Measurements from ENCODE around the gene HP1BP3.
"Not testable (repeated sequence)": the region's sequence is repeated elsewhere in the genome, so short reads cannot be mapped to it uniquely, and the experiment has no call there.

HP1BP3 gene, protein sequence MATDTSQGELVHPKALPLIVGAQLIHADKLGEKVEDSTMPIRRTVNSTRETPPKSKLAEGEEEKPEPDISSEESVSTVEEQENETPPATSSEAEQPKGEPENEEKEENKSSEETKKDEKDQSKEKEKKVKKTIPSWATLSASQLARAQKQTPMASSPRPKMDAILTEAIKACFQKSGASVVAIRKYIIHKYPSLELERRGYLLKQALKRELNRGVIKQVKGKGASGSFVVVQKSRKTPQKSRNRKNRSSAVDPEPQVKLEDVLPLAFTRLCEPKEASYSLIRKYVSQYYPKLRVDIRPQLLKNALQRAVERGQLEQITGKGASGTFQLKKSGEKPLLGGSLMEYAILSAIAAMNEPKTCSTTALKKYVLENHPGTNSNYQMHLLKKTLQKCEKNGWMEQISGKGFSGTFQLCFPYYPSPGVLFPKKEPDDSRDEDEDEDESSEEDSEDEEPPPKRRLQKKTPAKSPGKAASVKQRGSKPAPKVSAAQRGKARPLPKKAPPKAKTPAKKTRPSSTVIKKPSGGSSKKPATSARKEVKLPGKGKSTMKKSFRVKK

DNA sequence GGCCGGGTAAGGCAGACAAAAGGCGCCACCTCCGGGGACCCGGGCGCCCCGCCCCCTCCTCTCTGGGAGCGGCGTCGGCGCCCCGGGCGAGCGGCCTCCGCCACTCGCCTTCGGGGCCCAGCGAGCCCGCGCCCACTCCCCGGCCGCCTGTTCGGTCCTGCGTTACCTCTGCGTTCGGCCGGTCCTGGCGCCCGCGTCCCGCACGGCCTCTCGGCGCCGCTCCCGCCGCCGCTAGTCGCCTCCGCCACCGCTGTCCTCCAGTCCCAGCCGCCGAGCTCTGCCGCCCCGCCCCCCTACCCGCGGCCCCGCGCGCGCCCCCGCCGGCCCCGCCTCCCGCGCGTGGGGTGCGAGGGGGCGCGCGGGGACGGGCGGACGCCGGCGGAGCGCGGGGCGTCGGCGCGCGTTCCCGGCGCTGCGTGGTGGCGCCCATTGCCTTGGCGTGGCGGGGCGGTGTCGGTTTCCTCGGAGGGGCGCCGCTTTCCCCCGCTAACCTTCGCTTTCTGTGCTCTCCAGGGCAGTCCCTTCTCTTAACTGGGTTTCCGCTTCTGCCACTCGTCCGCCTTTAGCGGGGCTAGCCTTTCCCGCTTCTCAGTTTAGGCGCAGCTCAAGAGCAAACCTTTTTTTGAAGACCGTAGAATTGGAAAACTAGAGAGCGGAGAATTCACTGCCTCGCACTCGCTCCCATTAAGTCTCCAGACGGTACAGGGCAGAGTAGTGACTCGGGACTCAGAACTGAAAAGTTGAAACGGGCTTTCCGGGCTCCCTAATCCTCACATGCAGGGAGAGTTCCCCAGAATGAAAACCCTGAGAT is at the start of gene HP1BP3:
TSS of gene HP1BP3 (minus strand) at position 279 of the 811 bp plus-strand sequence. CDS start 6,867 bp downstream, outside the sequence.
- peak; percentile 93 for DNase-seq (ENCODE audit: low spot score)

DNA sequence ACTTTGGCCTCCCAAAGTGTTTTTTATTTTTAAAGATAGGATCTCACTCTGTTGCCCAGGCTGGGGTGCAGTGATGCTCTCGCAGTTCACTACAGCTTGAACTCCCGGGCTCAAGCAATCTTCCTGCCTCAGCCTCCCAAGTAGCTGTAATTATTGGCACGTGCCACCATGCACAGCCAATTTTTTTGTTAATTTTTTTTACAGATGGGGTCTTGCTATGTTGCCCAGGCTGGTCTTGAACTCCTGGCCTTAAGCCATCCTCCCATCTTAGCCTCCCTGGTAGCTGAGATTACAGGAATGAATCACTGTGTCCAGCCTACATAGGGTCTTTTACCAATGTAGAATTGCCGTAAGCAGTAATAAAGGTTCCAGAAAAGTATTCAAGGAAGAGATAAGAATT is 49.1 kb upstream of the HP1BP3 start:
- DNase-seq (ENCODE audit: low spot score): no peak

DNA sequence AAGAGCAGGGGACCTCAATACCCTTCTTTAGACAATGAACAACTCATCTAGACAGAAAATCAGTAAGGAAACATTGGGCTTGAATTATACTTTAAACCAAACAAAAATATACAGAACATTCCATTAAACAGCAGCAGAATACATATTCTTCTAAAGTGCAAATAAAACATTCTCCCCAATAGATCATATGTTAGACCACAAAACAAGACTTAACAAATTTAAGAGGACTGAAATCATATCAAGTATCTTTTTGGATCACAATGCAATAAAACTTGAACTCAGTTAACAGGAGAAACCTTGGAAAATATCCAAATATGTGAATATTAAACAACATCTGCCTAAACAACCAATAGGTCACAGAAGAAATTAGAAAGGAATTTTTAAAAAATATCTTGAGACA is 47.7 kb upstream of the HP1BP3 start:
- no peak for DNase-seq (ENCODE audit: low spot score)

DNA sequence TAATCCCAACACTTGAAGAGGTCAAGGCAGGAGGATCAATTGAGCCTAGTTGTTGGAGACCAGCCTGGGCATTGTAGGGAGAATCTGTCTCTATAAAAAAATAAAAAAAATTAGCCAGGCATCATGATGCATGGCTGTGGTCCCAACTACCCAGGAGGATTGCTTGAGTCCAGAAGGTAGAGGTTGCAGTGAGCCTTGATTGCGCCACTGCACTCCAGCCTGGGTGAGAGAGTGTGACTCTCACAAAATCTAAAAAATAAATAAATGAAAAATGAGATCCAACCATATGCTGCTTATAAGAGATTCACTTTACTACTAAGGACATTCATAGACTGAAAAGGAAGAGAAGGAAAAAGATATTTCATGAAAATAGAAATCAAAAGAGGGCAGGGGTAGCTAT is 47.1 kb upstream of the HP1BP3 start:
- no peak for DNase-seq (ENCODE audit: low spot score)

DNA sequence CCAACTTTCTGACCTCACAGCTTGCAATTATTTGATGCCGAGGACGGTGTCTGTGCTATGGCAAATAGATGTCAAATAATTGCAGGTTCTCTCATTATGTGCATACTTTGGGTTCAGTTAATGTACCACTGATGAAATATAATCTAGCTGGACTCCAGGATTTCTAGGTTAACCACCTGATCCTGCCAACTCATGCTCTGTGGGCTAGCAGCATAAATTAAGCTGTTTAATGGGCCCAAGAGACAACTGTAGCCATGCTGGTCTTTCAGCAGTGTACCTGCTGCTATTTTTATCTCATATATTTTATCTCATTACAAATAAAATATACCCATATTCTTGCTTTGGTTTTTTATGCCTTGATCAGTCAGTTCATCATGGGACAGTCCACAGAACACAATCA is 43.3 kb upstream of the HP1BP3 start:
- DNase-seq (ENCODE audit: low spot score): no peak

DNA sequence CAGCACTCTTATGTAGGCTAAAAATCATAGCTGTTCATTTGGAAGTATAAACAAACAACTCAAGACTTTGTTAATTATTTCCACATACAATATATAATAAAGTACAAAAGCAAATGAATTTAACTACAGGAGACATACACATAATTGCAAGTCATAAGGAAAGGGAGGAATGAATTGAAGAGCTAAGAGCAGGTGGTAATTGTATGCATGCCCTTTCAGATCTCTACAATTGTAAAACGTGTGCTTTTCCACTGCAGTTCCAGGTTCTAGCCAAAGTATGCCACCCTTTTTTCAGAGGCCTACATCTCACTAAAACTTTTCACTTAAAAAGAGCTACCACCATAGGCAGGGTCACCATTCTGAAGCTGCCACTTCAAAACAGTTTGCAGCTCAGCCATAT is 42.8 kb upstream of the HP1BP3 start:
- DNase-seq (ENCODE audit: low spot score): no peak

DNA sequence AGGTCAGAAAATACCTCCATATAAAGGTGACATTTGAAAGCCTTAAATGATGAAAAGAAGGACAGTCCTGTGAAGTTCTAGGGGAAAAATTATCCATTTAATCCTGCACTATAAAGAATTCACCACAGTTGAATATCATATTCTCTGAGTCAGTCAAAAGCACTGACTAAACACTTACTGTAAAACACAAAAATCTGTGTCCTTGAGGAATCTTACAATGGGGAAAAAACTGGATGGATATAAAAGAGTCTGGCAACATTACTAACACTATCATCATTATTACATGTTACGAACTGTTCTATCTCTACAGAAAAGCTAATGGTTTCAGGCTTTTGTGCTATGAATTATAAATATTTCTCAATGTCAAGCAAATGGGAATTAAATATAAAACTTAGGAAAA is 42.4 kb upstream of the HP1BP3 start:
- no peak for DNase-seq (ENCODE audit: low spot score)

DNA sequence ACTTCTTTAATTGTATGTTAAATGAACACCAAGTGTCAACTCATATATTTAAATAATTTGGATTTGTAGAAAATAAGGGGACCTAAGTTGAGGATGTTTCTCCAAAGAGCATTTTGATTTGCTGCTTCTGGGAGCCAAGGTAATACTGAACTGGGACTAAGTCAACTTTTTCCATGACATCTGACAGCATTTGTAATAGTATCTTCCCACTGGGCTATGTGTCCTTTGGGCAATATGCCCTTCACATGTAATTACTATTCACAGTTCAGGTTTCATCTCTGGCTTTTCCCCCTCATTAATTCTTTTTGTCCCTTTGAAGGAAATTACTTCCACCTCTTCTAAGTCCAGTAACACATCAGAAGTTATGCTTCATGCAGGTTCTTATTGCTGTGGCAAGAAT is 36.7 kb upstream of the HP1BP3 start:
- DNase-seq (ENCODE audit: low spot score): no peak

DNA sequence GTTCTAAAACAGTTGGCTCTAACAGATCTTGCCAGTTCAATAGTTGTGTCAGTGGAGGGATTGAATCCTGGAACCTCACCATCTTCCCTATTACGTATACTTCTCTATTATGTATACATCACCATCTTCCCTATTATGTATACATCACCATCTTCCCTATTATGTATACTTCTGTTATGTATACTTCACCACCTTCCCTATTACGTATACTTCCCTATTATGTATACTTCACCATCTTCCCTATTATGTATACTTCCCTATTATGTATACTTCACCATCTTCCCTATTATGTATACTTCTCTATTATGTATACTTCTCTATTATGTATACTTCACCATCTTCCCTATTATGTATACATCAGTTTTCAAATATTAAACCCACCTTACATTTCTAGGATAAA is 34.4 kb upstream of the HP1BP3 start:
- no peak for DNase-seq (ENCODE audit: low spot score)

DNA sequence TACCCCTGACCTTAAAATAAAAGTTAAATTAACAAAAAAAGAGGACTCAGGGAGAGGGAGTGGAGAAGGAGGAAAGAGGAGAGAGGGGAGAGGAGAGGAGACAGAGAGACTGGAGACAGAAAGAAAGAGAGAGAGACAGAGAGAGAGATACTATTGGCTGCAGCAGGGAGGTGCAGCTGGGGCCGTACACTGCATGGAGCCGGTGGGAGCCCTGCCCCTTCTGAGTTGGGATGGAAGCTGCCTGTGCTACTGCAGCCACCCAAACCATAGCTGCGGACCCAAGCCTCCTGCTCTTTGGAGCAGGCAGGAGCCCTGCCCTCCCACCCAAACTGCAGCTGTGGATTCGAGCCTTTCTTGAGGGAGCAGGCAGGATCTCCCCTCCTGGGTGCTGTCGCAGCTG is 32.7 kb upstream of the HP1BP3 start:
- DNase-seq (ENCODE audit: low spot score): no peak

DNA sequence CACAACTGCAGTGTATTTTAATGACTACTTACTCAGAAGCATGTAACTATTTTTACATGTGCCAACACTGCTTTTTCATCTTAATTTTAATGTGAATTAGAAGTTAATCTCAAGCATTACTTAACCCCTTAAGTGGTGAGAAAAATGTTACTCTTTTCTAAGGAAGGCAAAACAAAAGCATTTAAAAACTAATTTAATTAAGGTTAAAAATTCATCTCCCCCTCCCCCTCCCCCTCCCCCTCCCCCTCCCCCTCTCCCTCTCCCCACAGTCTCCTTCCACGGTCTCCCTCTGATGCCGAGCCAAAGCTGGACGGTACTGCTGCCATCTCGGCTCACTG is 27.4 kb upstream of the HP1BP3 start:
- DNase-seq (ENCODE audit: low spot score): no peak

DNA sequence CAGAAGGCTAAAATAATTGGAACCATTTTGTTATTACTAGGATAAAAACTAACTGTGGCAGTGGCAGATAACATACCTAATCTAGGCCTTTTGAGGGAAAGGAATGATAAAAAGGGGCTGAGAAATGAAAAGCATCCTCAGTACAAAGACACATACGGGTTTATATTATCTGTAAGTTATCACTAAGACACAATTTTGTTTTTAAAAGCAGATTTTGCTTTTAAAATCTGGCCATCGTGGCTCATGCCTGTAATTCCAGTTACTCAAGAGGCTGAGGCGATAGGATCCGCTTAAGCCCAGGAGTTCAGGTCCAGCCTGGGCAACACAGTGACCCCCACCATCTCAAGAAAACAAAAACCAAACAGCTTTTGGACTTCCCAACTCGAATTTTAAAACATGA is 24.8 kb upstream of the HP1BP3 start:
- no peak for DNase-seq (ENCODE audit: low spot score)

DNA sequence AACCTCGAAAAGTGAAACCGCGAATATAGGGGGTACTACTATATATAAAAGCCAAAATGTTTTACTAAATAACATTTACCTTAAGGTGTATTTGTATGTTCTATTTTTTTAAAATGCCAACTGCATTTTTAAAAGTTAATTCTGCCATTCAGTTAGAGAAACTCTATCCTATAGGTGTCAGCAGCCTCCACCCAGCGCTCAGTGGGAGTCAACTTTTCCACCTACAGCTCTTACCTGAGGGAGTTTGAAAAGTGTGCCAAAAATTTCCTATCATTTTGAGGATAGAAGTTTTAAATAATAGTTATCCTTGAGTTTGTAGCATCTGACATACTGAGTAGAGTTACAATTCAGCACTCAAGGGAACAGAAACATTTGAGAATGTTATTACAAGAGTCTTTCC is 6.1 kb upstream of the HP1BP3 start:
- no peak for DNase-seq (ENCODE audit: low spot score)

DNA sequence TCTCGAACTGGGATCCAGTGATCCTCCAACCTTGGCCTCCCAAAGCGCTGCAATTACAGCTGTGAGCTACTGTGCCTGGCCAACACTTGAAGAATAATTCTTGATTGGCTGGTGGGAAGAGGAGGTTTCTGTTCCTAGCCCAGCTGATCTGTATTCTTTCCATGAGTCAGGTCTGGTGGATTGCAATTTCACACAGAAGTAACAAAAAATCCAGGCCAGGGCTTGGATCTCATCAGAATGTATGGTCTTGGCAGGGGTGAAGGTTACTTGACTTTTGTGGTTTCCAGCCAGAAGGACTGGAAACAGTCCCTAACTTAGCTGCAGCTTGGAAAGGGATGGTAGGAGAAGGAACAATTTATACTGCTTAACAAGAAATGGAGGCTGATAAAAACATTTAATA is 5.1 kb upstream of the HP1BP3 start:
- no peak for DNase-seq (ENCODE audit: low spot score)

DNA sequence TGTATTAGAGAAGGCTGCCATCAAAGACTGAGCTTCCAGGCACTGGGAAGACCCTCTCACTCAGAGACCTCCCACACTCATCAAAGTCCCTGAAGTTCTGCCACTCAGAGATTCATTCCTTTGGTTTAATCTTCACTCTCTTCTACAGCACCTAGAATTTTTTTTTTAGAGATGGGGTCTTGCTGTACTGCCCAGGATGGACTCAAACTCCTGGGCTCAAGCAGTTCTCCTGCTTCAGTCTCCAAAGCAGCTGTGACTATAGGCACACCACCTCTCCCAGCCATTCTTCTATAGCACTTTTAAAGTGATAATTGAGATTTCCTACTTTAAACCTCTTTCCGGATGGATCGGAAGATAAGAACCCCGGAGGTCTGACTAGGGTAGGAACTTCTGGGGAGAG is 3.7 kb upstream of the HP1BP3 start:
- no peak for DNase-seq (ENCODE audit: low spot score)

DNA sequence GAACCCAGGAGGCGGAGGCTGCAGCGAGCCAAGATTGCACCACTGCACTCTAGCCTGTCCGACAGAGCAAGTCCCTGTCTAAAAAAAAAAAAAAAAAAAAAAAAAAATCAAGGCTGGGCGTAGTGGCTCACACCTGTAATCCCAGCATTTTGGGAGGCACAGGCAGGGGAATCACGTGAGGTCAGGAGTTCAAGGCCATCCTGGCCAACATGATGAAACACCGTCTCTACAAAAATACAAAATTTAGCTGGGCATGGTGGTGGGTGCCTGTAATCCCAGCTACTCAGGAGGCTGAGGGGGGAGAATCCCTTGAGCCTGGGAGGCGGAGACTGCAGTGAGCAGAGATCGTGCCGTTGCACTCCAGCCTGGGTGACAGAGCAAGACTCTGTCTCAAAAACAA is 2.5 kb upstream of the HP1BP3 start:
- DNase-seq (ENCODE audit: low spot score): not testable (repeated sequence)

DNA sequence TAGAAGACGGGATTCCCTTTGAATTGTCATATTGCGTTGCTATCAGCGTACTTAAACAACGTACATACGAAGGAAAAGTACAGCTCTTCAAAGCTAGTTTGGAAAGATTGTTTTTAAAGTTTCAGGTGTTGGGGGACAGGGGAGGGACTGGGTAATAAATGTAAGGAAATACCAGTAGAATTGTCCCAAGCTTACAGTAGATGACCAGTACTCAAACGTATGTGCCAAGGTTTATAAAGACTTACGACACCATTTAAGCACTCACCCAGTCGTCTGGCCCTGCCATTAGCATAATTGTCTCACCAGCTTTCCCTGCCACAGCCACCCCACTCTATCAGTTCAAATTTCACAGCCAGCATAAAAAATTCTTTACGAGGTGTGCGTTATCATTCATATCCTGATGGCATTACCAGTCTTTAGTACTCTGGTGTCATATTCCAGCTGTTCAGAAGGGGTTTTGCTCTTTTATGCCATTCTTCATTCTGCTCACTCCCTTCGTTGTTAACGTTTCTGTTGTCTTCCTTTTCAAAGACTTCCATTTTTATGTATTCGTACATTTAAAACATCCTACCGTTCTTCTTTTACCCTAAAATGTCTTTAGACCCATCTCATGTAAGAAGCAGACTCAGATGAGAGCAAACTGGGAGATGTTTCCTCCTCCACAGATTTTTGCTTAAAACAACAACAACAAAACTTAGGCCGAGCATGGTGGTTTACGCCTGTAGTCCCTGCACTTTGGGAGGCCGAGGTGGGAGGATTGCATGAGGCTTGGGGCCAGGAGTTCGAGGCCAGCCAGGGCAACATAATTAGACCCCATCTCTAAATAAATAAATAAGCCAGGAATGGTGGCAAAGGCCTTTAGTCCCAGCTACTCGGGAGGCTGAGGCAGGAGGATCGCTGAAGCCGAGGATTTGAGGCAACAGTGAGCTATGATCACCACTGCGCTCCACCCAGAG is 1.0 kb upstream of the HP1BP3 start:
- DNase-seq (ENCODE audit: low spot score): peak; percentile 45

DNA sequence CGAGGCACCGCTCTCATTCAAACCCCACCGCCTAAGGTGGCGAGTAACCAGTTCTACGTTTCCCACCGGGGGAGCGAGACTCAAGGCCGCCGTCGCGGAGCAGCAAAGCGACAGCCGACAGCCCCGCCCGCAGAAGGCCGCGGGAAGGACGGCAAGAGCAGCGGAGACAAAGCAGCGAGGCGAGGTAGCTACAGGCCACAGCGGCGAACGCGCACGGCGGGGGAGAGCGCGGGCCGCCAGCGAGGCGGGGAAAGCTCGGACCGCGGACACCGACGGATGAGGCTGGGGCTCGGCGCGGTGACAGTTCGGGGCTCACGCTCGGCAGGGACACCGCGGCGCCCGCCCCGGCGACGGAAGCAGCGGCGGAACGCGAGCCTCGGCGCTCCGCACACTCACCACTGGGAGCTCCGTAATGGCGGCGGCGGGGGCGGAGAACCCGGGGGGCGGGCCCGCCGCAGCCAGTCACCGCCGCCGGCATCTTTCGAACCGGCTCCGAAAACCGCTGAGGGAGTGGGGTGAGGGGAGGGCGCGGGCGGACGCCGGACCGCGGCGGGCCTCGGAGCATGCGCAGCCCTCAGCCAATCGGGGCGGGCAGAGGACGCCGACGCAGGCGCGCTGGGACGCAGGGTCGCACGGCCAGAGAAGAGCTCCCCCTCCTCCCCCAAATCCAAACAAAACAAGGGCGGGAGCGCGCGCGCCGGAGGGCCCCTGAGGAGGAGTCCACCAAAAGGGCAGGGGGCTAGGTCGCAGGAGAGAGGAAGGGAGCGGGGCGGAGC is 666 bp downstream of the HP1BP3 start:
- DNase-seq (ENCODE audit: low spot score): peak; percentile 96

DNA sequence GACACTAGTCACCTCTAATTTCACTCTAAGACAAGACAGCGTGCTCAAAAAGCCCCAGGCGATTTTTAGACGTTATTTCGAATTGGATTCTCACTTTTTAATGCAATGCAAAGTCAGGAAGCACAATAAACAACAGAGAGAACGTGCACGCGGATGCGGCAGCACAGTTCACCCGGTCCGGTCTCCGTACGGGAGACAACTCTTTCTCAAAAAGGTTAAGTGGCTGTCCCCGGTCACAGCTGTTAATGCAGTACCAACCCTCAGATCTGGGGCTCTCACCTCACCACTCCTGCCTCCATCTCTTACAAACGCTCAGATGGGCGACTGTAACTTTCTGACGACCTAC is 1.2 kb downstream of the HP1BP3 start:
- DNase-seq (ENCODE audit: low spot score): peak; percentile 32

DNA sequence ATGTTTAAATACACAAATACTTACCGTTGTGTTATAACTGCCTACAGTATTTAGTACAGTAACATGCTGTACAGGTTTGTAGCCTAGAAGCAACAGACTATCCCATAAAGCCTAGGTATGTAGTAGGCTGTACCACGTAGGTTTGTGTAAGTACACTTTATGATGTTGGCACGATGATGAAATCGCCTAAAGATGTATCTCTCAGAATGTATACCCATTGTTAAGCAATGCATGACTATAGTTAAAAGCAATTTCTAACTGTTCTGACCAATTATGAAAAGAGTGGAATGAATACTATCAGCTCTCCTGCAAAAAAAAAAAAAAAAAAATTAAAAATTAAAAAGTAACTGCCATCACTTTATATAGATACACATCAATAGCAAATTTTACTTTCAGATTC is 11.4 kb downstream of the HP1BP3 start:
- DNase-seq (ENCODE audit: low spot score): no peak

DNA sequence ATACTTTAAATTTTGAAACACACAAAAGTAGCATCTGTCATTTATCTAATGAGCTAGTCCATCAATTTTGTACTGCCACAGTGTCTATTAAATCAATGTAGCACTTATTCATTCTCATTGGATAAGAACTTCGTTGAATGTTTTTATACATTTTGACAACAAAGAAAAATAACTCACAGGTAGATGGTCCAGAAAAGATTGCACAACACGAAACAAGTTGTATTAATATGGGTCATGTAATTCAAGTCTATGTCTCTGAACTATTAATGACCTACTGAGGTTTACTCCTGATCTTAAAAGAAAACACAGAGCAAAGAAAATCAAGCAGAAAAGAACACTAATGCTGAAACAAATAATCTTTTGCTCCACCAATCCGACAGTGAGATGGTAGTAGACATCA is 15.3 kb downstream of the HP1BP3 start:
- no peak for DNase-seq (ENCODE audit: low spot score)
